Femur (tissue), 1 donor: ENCODE data around the gene IQSEC2.

Source experiments
- DNase-seq: peaks from one replicate; pipeline ENCODE4 v3.0.0-alpha.2; 2017

The IQSEC2 gene

DNA sequence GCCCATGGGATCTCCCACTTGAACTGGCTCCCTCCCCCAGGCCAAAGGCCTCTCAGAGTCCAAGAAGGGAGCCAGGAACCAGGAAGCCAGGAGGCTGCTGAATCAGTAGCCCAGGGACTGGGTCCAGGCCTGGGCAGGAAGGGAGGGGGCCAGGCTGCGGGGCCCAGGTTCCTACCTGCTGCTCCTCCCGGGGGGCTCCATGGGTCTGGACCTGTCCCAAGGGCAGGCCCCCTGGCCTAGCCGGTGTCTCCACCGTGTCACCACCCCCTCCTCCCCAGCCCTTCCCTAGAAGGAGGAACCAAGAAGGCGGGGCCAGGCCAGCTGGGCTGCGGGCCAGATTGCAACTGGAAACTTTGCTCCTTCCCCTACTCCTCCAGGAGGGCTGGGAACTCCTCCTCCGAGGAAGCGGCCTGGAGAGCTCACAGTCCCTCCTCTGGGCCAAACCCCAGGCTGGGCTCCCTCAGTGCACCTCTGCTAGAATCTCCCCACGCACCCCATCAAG, at the start of gene IQSEC2:
TSS of gene IQSEC2 (minus strand) at position 264 of the 502 bp plus-strand sequence.
- peak; percentile 94 for DNase-seq

DNA sequence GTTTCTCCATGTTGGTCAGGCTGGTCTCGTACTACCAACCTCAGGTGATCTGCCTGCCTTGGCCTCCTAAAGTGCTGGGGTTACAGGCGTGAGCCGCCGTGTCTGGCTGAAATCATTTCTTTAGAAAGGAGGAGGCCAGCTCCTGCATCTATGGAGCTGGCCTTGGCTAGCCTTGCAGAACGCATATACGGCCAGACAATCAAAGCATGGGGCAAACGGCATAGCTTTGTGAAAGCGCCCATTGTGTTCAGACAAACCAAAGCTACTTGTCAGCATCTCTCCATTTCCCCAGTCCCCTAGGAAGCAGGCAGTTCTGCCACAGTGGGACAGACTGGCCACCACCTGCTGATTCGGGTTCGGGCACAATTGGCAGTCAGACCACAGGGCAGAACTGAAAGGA, 48.9 kb upstream of the IQSEC2 start:
- no peak for DNase-seq

DNA sequence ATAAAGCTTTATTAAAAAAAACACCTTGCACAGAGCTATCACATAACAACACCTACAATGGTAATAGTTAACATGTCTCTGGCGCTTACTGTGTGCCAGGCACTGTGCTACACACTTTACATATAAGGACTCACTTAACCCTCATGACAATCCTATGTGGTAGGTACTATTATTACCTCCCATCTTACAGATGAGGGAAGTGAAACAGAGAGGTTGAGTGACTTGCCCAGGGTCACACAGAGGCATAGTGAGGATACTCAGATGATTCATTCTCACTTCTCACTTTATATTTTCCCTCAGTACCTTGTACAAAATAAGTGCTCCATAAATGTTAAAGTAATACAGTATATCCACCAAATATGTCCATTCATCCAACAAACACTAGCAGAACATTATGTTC, 43.4 kb upstream of the IQSEC2 start:
- DNase-seq, result no peak

DNA sequence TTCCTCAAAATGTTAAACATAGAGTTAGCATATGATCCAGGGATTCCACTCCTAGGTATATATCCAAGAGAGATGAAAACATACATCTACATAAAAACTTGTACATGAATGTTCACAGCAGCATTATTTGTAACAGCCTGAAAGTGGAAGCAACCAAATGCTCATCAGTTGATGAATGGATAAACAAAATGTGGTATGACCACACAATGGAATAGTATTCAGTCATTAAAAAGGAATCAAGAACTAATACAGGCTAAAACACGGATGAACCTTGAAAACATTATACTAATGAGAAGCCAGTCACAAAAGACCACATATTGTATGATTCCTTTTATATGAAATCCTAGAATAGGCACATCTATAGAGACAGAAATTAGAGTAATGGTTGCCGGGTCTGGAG, 42.7 kb upstream of the IQSEC2 start:
- no peak for DNase-seq

DNA sequence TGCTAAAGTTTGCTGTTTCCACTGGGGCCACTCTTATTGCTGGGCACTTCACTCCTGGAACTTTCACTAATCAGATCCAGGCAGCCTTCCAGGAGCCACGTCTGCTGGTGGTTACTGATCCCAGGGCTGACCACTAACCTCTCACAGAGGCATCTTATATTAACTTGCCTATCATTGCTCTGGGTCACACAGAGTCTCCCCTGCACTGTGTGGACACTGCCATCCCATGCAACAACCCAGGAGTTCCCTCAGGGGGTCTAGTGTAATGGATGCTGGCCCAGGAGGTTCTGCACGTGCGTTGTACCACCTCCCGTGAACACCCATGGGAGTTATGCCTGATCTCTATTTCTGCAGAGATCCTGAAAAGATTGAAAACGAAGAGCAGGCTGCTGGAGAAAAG, 41.8 kb upstream of the IQSEC2 start:
- DNase-seq, result no peak

DNA sequence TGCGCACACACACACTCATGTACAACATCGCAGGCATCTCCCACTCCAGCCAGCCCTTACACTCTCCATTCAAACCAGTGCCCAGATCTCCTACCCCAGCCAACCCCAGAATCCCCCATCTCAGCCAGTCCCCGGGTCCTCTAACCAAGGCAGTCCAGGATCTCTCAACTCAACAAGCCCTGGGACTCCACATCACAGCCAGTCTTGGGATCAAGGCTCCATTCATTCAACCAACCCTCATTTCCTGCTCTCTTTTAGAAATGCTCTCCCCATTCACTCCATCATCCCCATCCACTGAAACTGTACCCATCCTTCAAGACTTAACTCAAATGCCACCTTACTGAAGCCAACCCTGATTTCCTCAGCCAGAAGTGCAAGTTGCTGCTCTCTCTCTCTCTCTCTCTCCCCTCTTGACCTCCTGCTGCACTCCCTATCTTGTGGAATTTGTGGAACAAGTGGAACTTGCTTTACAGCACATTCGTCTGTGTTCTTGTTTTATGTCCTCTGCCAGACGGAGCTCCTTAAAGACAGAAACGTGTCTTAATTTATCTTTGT, 40.6 kb upstream of the IQSEC2 start:
- no peak for DNase-seq

DNA sequence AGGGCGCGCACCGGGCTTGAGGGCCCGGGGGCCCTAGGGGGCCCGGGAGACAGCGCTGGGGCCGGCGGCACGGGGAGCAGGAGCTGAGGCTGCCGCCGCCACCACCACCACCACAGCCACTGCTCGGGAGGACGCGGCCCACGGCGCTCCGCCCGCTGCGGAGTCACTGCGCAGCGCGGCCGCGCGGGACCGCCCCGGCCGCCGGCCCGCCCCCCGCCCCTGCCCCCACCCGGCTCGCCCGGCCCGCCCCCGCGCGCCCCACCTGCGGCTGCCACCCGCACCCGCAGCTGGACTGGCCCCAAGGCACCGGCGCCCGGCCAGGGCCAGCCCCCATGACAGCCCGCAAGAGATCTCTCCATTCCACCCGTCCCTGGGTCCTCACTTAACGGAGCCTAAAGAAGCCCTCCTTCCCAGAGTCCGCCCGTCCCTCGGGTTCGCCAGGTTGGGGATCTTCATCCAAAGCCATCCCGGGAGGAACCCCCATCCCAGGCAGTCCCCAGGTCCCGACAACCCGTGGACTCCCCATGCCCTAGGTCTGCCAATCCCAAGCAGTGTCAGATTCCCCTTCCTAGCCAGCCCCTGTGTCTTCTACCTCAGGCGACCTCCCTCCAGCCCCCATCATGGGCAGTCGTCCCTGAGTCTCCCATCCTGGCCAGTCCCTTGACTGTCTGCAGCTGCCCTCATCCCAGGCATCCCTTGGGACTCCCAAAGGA, 40.0 kb upstream of the IQSEC2 start:
- DNase-seq, result no peak

DNA sequence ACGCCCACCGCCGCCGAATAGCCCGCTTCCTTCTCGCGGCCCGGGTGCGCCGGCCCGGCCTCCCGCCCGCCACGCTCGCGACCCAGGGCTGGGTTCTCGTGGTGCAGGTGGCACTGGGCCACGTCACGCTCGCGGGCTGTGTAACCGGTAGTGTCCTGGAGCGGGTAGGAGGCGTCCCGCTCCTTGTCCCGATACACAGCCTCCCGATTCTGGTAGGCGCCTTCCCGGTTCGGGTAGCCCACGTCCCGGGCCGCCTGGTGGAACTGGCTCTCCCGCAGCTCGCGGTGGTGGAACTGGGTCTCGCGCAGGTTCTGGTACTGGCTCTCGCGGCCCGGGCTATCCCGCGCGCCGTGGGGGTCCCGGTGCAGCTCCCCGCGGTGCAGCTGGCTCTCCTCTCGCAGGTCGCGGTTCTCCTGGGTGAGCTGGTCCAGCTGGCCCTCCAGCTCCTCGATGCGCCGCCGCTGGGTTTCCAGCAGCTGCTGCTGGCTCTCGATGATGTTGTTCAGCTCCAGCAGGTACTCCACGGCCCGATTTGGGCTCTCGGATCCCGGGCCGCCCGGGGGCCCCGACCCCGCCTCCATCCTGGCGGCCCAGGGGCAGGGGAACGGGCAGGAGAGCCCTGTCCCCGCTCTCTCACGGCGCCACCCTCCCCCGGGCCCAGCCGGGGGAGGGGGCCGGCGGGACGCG, 39.3 kb upstream of the IQSEC2 start:
- no peak for DNase-seq

DNA sequence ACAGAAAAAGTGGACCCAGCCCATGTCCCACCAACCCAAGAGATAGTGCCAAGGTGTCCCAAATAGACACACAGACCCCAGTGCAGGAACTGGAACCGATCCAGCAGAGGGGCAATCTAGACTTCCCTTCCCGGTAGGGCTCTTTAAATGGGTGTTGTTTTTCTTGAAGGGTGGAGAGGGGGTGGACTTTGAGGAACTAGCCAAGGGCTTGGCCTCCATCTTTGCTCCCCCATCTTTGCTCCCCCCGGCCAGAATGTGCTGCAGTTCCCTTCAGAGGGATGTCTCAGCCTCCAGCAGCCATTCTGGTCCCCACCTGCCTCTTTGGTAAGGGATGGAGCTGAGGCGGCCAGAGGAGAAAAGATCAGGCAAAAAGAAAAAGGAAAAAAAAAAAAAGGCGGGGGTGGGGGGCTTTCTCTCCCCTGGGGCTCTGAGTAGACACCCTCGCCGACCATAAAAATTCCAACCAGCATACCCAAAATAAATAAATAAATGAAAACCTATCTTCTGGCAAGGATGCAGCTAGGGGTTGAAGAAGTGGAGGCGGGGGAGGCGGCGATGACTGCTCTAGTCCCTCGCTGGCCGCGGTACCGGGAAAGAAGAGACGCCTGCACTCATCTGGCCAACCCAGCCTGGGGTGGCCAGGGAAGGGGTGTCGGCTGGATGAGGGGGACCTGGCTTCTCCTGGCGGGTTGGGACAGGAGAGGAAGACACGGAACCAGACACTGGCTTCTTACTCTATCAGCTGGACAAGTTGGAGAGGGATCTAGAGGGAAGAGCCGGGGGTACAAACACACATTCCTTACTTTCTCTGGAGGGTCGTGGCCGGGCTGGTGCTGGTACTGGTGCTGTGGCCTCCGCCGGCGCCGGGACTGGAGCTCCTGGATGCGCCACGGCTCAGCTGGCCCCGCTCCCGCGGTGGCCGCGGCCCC, 38.5 kb upstream of the IQSEC2 start:
- no peak for DNase-seq

DNA sequence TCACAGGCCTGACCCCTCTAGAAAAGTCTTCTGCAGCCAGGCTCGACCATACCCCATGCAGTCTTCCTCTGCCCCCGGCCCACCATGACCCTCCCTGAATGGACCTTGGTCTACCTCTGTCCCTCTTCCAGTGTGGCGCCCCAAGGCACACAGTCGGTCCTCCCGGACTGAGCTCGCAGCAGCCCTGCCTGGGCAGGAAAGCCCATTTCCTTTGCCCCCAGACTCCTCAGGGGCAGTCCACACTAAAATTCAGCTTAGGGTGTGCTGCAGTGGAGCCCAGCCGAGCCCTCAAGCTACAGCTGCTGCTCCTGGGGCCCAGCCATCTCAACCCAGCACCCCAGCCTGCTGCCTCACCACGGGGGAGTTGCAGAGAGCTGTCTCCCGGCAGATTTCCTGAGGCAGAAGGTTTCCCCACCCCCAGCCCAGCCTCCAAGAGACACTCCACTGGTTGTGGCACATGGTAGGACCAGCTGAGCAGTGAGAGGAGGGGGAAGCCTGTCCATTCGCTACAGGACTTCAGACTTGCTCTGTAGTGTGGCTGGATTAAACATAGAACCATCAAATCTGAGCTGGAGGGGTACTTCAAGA, 37.5 kb upstream of the IQSEC2 start:
- DNase-seq, result no peak

DNA sequence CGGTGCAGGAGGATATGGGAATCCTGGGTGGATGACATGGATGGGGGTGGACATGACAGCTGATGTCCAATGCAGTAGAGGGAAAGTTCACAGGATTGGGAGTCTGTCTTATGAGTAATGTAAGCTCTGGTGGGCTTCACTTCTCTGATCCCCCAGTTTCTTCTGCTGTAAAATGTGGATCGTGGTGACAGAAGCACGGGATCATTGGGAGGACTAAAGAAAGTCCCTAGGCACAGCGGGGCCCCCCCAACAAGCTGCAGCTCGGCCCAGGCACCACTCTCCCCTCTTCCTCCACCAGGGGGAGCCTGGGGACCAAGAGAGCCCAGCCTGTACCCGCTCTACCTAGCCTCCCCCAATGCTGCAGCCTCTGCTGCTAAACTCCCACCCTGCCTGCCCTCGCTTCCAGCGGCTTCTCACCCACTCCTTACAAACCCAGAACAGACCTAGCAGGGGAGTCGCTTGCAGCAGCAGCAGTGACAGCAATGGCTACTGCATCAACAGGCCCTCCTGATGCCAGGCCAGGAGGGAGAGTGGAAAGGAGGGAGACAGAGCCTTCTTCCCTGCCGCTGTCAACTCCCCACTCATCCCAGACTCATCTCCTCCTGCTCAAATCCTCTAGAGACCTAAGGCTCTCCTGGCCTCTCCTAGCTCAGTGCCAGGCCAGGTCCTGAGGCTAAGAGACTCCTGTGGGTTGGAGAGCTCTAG, 36.1 kb upstream of the IQSEC2 start:
- peak; percentile 73 for DNase-seq

DNA sequence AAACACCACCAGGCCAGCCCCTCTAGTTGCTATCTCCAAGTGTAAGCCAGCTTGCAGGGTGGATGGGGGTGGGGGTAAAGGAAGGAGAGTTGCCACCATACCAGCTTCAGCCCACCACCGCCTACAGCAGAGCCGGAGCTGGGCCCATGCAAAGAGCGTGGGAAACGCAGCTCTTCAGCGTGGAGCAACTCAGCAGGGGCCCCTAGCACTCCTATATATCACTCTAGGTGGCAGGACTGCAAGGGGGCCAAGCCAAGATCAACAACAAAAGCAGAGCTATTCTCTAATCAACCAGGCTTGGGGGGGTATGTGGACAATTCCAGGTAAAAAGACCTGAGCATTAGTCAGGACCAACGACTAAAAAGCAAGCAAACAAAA, 35.5 kb upstream of the IQSEC2 start:
- no peak for DNase-seq

DNA sequence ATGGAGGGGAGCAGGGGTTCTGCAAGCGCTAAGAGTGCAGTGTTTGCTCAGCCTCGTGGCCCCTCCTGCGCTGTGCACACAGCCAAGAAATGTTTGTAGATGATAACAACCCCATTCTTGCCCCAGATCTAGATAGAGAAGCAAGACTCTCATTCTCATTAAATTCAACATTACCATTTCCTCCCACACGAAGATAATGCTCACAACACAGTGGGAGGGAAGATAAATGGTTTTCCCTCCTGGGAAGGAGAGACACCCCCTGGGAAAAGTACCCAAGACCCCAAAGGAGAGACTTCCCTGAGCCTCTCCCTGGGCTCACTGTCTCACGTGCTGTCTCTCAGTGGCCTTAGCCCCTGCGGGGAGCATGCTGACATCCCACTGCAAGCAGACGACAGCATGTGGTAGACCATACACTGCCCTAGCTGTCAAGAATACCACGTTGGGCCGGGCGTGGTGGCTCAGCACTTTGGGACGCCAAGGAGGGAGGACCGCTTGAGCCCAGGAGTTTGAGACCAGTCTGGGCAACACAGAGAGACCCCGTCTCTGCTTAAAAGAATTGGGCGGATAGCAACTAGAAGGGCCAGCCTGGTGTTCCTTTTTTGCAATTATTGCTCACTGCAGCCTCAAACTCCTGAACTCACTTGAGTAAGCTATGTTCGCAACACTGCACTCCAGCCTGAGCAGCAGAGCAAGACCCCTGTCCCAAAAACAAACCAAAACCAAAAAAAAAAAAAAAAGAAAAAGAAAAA, 34.9 kb upstream of the IQSEC2 start:
- DNase-seq, result no peak

DNA sequence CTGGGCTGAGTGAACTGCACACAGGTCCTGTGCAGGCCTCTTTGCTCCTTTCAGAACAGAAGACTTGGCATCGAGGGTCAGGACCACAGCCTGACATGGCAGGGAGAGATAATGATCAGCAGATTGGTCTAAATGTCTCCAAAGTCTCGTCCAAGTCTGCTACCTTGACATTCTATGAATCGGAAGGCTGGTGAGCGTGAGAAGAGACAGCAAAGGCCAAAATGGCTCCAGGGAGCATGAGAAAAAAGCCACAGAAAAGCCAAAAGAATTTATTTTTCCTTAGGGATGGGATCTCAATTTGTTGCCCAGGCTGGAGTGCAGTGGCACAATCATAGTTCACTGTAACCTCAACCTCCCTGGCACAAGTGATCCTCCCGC, 32.3 kb upstream of the IQSEC2 start:
- no peak for DNase-seq

DNA sequence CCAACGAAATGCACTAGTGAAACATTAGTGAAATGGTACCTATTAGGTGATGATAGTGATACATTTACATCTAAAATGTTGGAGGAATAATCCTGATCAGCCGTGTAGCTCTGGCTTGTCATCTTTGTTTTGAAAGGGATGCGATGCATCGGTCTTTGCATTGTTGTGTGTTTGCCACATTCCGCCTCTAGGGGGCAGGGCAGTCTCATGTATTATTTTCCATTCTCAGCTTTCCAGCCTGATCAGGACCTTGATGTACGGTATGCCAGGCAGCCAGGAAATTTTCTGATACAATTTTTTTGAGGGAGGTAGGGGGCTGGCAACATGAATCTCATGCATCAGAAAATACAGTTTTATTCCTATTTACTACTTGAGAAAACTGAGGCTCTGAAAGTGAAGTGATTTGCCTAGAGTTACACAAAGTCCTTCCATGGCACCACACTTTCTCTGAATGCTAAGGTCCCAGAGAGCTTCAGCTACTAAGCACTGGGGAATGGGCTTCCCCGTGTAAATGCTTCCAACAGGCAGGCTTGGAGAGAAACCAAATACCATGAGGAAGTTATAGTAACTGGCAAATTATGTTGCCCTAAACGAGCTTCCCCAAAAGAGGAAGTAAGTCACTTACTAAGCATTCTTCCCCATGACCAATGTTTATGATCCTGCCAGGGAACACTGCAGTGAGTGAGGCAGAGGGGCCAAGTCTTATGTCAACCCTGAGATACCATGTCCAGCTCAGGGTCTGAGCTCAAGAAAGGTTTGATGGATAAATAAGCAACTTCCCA, 31.8 kb upstream of the IQSEC2 start:
- peak; percentile 75 for DNase-seq

DNA sequence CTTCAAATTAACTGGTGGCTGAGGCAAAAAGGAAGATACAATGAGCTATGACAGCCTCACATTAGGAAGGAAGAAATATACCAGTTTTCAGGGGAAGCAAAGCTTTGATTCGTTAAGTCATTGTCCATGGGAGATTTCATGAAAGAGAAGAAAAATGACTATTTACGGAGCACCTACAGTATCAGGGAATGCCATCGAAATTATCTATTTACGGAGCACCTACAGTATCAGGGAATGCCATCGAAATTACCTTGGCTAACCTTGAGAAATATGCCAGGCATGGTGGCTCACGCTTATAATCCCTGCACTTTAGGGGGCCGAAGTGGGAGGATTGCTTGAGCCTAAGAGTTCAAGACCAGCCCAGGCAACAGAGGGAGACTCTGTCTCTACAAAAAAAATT, 28.5 kb upstream of the IQSEC2 start:
- no peak for DNase-seq

DNA sequence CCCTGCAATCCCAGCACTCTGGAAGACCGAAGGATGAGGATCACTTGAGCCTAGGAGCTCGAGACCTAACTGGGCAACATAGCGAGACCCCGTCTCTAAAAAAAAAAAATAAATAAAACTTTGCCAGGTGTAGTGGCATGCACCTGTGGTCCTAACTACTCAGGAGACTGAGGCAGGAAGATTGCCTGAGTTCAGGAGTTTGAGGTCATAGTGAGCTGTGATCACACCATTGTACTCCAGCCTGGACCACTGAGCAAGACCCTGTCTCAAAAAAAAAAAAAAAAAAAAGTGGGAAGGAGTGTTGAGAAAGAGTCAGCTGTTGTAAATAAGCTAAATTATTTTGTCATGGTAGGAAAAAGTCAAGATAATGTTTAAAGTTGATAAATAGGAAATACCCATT, 27.5 kb upstream of the IQSEC2 start:
- no peak for DNase-seq

DNA sequence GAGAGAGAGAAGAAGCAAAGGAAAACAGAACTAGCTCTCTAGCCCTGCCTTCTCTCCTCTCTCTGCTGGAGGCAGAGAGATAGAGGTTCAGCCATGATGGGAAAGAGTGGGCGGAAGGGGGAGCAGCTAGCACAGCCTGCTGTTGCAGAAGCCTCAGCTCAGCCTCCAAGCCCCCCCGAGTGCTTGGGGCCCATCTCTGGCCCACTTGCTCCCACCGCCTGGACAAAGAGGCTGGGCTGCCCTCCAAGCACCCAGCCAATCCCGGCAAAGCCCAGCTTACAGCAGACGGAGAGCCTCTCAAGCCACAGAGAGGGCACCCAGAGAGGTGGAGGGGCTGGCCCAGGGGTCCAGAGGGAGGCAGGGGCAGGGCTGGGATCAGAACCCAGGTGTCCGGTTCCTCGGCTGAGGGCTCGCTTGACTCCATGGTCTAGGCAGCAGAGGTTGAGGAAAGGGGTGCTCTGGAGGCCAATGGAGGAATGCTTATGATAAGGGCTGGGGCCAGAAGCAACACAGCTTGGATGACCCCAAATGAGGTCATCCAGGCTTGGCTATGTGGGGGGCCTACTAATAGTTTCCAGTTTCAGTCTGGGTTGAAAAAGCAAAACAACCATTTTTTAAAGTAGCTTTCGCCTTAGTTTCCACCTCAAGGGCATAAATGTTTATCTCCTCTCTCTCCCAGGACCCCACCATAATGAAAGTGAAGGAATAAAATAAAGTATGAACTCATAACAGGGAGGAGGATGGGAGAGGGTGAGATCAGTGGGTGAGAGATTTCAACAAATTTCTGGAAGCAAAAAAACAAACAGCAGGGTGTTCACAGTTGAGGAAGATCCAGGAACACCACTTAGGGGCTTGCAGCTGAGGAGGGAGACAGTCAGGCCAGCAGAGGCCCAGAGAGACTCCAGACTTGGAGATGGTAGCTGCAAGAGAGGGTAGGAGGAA, 24.9 kb upstream of the IQSEC2 start:
- peak; percentile 46 for DNase-seq
